Upper lobe of left lung (tissue), 4 donors: ENCODE measurements around the gene RBPMS2.

Experiments used
- POLR2A ChIP-seq, 4 donors: fragments of 450-650 bp; IDR thresholded peaks; one replicate each; pipeline ENCODE4 v1.5.1; 2016 to 2017; ENCODE audit warnings: antibody characterized with exemption in 4 of 4, mild to moderate bottlenecking in 2 of 4
- POLR2AphosphoS5 ChIP-seq, 2 donors: sonication (generic); formaldehyde crosslinking; IDR thresholded peaks; one replicate each; pipeline ENCODE4 v1.5.1; 2017; ENCODE audit warnings: antibody characterized with exemption in 2 of 2
- TF ChIP-seq, protein P1 (sequence below), 6 experiments: fragments of 450-650 bp in 4 of 6; fragments of 200-600 bp in 2 of 6; sonication (generic) in 2 of 6; IDR thresholded peaks; one replicate each; pipeline ENCODE4 v1.5.1; 2016 to 2019; ENCODE audit warnings: antibody characterized with exemption in 6 of 6

DNA sequence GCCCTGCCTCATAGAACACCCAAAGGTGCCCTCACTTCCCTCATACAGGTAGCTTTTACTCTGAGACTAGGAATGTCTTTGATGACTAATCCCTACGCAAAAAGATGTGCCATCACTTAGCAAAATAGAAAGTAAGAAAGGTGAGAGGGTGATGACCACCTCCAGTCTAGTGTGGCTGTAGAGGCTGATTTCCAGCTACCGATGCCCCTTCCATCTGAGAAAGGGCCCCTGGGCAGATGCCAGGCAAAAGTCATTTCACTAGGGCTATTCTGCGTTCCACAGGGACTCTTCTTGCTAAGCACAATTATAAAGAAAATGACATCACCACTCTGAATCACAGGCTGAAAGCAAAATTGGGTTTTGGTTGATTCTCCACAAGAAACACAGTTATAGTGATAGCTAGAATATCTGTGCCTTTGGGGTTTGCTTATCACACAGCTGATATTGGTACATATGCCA lies 77.4 kb downstream of the RBPMS2 start:
- TF ChIP-seq, protein P1, sequence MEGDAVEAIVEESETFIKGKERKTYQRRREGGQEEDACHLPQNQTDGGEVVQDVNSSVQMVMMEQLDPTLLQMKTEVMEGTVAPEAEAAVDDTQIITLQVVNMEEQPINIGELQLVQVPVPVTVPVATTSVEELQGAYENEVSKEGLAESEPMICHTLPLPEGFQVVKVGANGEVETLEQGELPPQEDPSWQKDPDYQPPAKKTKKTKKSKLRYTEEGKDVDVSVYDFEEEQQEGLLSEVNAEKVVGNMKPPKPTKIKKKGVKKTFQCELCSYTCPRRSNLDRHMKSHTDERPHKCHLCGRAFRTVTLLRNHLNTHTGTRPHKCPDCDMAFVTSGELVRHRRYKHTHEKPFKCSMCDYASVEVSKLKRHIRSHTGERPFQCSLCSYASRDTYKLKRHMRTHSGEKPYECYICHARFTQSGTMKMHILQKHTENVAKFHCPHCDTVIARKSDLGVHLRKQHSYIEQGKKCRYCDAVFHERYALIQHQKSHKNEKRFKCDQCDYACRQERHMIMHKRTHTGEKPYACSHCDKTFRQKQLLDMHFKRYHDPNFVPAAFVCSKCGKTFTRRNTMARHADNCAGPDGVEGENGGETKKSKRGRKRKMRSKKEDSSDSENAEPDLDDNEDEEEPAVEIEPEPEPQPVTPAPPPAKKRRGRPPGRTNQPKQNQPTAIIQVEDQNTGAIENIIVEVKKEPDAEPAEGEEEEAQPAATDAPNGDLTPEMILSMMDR (IDR thresholded peaks at IDR 0.05) = no peak
- no peak for TF ChIP-seq POLR2A (IDR thresholded peaks at IDR 0.05)
- no peak for TF ChIP-seq POLR2AphosphoS5 (IDR thresholded peaks at IDR 0.05)
